GM12865 (cell line): Measurements from ENCODE around the gene PACS2.

Source experiments
- DNase-seq: peaks from one replicate; pipeline ENCODE4 v3.0.0; 2010; ENCODE audit warnings: low read depth
- H3K4me3 ChIP-seq: 2 replicates; pipeline ENCODE4 v1.5.1; 2011; ENCODE audit warnings: mild to moderate bottlenecking, low read depth, low read length, control low read depth
- CTCF ChIP-seq: IDR thresholded peaks from 2 replicates; pipeline ENCODE4 v1.5.1; 2011; ENCODE audit warnings: low read length, control low read depth, low read depth, inconsistent platforms; ENCODE audit not compliant: insufficient read depth; ENCODE audit errors: missing control alignments

PACS2 gene

GRCh38 chr14:105433161-105433605, 118.6 kb downstream of the PACS2 start:
- no peak for TF ChIP-seq CTCF

GRCh38 chr14:105436402-105436801, 121.9 kb downstream of the PACS2 start:
- no peak for DNase-seq
- no peak for TF ChIP-seq CTCF
- H3K4me3 ChIP-seq = no peak overlapping the region

More at GRCh38 chr14:105433161-105433605, 118.6 kb downstream of the PACS2 start:
- no peak overlapping the region for H3K4me3 ChIP-seq
- DNase-seq = no peak

DNA sequence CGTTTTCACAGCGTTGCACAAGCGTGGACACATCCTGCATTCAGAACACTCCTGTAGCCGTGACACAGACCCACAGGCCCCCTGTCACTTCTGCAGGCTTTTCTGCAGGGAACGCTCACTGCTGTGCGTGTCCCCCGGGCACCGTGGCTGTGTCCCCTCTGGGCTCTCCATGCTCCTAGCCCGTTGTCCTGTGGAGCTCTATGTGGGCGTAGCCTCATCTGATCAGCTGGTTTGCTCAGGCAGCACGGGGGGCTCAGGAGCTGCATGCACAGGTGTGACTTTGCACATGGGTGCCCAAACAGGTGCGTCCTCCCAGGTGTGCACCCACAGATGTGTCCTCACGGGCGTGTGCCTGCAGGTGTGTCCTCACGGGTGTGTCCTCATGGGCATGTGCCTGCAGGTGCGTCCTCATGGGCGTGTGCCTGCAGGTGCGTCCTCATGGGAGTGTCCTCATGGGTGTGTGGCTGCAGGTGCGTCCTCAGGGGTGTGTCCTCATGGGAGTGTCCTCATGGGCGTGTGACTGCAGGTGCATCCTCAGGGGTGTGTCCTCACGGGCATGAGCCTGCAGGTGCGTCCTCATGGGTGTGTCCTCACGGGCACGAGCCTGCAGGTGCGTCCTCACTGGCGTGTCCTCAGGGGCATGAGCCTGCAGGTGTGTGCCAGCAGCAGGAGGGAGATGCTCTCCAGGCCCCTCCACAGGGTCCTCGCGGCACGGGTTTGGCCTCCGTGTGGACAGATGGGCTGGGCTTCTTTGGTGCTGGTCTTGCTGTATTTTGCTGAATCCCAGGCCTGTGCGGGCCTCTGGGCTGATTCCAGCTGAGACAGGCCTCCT, 122.6 kb downstream of the PACS2 start:
- no peak for TF ChIP-seq CTCF
- DNase-seq = no peak
- no peak overlapping the region for H3K4me3 ChIP-seq

DNA sequence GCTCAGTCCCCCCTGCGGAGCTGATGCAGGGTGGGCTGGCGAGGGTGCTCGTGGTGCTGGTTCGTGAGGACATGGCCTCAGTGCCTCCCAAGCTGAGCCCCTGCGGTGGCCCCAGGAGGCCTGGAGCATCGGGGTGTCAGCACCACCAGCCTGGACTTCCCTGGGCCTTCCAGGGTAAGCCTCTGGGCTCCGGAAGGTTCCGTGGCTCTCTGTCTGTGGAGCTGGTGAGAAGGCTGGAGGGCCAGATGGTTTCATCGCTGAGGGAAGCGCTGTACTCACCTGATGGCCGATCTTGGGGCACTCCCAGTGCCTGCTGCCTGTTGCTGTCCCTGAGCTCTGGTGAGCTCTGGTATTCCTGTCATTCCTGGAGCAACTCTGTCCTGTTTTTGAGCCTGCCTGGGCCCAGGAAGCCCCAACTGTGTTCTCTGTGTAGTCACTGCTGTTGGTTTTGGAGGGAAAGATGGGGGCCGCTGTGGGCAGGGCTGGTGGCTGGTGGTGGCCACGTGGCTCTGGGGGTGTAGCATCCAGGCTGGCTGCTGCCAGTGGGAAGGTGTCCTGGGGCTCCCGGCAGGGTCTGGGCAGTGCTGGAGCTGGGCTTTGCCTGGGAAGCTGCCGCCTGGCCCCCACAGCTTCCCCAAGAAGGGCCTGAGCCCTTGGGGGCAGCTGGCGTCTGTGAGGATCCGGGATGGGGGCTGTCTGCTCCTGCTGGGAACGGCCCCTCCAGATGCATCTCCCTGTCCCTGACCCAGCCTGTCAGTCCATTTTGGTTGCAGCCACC, 123.4 kb downstream of the PACS2 start:
- H3K4me3 ChIP-seq = no peak overlapping the region
- no peak for DNase-seq
- no peak for TF ChIP-seq CTCF

DNA sequence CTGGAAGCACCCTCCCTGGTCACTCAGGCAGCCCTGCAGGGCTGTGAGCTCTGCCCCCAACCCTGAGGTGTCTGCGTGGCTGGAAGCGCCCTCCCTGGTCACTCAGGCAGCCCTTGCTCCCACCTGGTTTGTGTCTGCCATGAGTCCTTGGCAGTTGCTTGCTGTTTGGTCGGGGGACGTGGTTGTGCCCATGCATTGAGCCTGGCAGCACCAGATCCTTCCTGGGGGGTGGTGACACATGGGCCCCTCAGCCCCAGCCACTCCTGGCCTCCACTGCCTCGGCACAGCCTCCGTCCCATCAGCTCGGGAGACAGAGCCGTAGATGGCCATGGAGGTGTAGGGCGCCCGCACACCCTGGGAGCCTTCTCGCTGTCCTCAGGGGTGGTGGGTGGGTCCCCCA, 124.6 kb downstream of the PACS2 start:
- TF ChIP-seq CTCF = no peak
- H3K4me3 ChIP-seq = no peak overlapping the region
- no peak for DNase-seq

- no peak for DNase-seq
- no peak for TF ChIP-seq CTCF
- H3K4me3 ChIP-seq = no peak overlapping the region
Measured at GRCh38 chr14:105439710-105440553, 125.4 kb downstream of the PACS2 start.
